HepG2 (cell line): ENCODE measurements around the gene SEC31B. TPM values are rescaled to one million over a fixed set of nuclear protein-coding genes. Genes with fewer than 3 reads are reported as not detected.
A peak's percentile ranks its signal among the peaks of the same experiment; 100 is the strongest.

Experiments used
- AGO1 ChIP-seq: fragments of 200-400 bp; formaldehyde crosslinking; IDR thresholded peaks from 2 replicates; pipeline ENCODE4 v1.6.1; 2017; ENCODE audit warnings: mild to moderate bottlenecking, low read depth, low read length, moderate library complexity; ENCODE audit not compliant: poor library complexity, severe bottlenecking
- EEA1 ChIP-seq: sonication (generic); formaldehyde crosslinking; IDR thresholded peaks from 2 replicates; pipeline ENCODE4 v1.5.1; 2020; ENCODE audit warnings: mild to moderate bottlenecking, missing genetic modification reagents, borderline replicate concordance
- EHMT2 ChIP-seq: fragments of 200-600 bp; sonication (generic); IDR thresholded peaks from 2 replicates; pipeline ENCODE4 v1.7.0; 2017; ENCODE audit warnings: antibody characterized with exemption, low read depth, low read length, borderline replicate concordance
- IKZF4 ChIP-seq: sonication (generic); formaldehyde crosslinking; IDR thresholded peaks from 2 replicates; pipeline ENCODE4 v1.5.1; 2020; ENCODE audit warnings: borderline replicate concordance, mild to moderate bottlenecking, low read depth, missing genetic modification reagents; ENCODE audit errors: not compliant biosample characterization
- JUNB ChIP-seq: sonication (generic); formaldehyde crosslinking; IDR thresholded peaks from 2 replicates; pipeline ENCODE4 v1.8.0; 2022; ENCODE audit warnings: missing genetic modification reagents, mild to moderate bottlenecking, borderline replicate concordance
- SIX4 ChIP-seq: sonication (generic); formaldehyde crosslinking; IDR thresholded peaks from 2 replicates; pipeline ENCODE4 v1.4.0; 2020; ENCODE audit warnings: missing genetic modification reagents
- TBP ChIP-seq: sonication (generic); formaldehyde crosslinking; IDR thresholded peaks from 2 replicates; pipeline ENCODE4 v1.5.0; 2020; ENCODE audit warnings: missing genetic modification reagents
- TGIF2 ChIP-seq: IDR thresholded peaks from 2 replicates; pipeline ENCODE4 v1.6.1; 2016; ENCODE audit warnings: control low read depth, missing compliant biosample characterization
- TSC22D2 ChIP-seq: sonication (generic); formaldehyde crosslinking; IDR thresholded peaks from 2 replicates; pipeline ENCODE4 v1.5.1; 2020; ENCODE audit warnings: missing genetic modification reagents, mild to moderate bottlenecking, borderline replicate concordance
- YY1 ChIP-seq: IDR thresholded peaks from 2 replicates; pipeline ENCODE4 v1.6.1; 2011; ENCODE audit warnings: low read length, low read depth, moderate library complexity, mild to moderate bottlenecking; ENCODE audit not compliant: insufficient read depth, insufficient replicate concordance
- ZBTB21 ChIP-seq: sonication (generic); formaldehyde crosslinking; IDR thresholded peaks from 2 replicates; pipeline ENCODE4 v1.4.0; 2020; ENCODE audit warnings: missing genetic modification reagents
- ZFP36 ChIP-seq: fragments of 150-350 bp; IDR thresholded peaks from 2 replicates; pipeline ENCODE4 v1.6.1; 2018; ENCODE audit warnings: borderline replicate concordance, low read length, low read depth; ENCODE audit not compliant: partially characterized antibody
- ZNF543 ChIP-seq: sonication (generic); formaldehyde crosslinking; IDR thresholded peaks from 2 replicates; pipeline ENCODE4 v1.4.0; 2020; ENCODE audit warnings: mild to moderate bottlenecking, missing genetic modification reagents
- ZNF652 ChIP-seq: IDR thresholded peaks from 2 replicates; pipeline ENCODE4 v1.6.1; 2016; ENCODE audit warnings: low read depth, borderline replicate concordance
- ZNF83 ChIP-seq: sonication (generic); formaldehyde crosslinking; IDR thresholded peaks from 2 replicates; pipeline ENCODE4 v1.4.0; 2020; ENCODE audit warnings: missing genetic modification reagents, mild to moderate bottlenecking, borderline replicate concordance
- polyA plus RNA-seq, 8 experiments: library from polyadenylated mRNA; depleted of rRNA in 3 of 8; stranded (reverse) in 7 of 8; unstranded in 1 of 8; fragments of >200 nt; fragmentation: Illumina TruSeq in 4 of 8; extraction: Trizol in 4 of 8; gene quantifications; 2 replicates each; pipeline versions ENCODE4 v1.2.1 to v1.2.3, GENCODE V29; 2011 to 2016; ENCODE audit warnings: low read depth in 4 of 8, missing spikeins in 1 of 8, mixed read lengths in 1 of 8; ENCODE audit not compliant: insufficient read depth in 1 of 8
- total RNA-seq, 5 experiments: library from RNA; depleted of rRNA; stranded (reverse); fragments of >200 nt; fragmentation: Illumina TruSeq; extraction: Trizol; gene quantifications; 2 replicates each; pipeline ENCODE4 v1.2.3, GENCODE V29; 2016; ENCODE audit warnings: low read depth in 1 of 5
- TF ChIP-seq, protein P1 (sequence below): sonication (generic); formaldehyde crosslinking; IDR thresholded peaks from 2 replicates; pipeline ENCODE4 v1.4.0; 2020; ENCODE audit warnings: missing genetic modification reagents
- TF ChIP-seq, protein P2 (sequence below): sonication (generic); formaldehyde crosslinking; IDR thresholded peaks from 2 replicates; pipeline ENCODE4 v1.4.0; 2020; ENCODE audit warnings: mild to moderate bottlenecking, missing genetic modification reagents
- TF ChIP-seq, protein P3 (sequence below): sonication (generic); formaldehyde crosslinking; IDR thresholded peaks from 2 replicates; pipeline ENCODE4 v1.4.0; 2020; ENCODE audit warnings: missing genetic modification reagents
- TF ChIP-seq, protein P4 (sequence below), 2 experiments: fragments of 450-650 bp in 1 of 2; sonication (generic) in 1 of 2; formaldehyde crosslinking; IDR thresholded peaks; 2 replicates each; pipeline versions ENCODE4 v1.5.0 to v1.8.0; 2020 to 2022; ENCODE audit warnings: mild to moderate bottlenecking in 1 of 2, missing genetic modification reagents in 1 of 2
- TF ChIP-seq, protein P5 (sequence below): sonication (generic); formaldehyde crosslinking; IDR thresholded peaks from 2 replicates; pipeline ENCODE4 v1.4.0; 2020; ENCODE audit warnings: missing genetic modification reagents
- TF ChIP-seq, protein P6 (sequence below): sonication (generic); formaldehyde crosslinking; IDR thresholded peaks from 2 replicates; pipeline ENCODE4 v1.5.1; 2020; ENCODE audit warnings: mild to moderate bottlenecking, moderate library complexity, missing genetic modification reagents
- TF ChIP-seq, protein P7 (sequence below): sonication (generic); formaldehyde crosslinking; IDR thresholded peaks from 2 replicates; pipeline ENCODE4 v1.4.0; 2020; ENCODE audit warnings: missing genetic modification reagents; ENCODE audit errors: not compliant biosample characterization

The SEC31B gene
- total and polyA plus RNA-seq, 2 of the 13 experiments (the other 11 are each of a cell fraction or from before 2014, with no cell fraction given): 2.0 to 8.3 TPM

DNA sequence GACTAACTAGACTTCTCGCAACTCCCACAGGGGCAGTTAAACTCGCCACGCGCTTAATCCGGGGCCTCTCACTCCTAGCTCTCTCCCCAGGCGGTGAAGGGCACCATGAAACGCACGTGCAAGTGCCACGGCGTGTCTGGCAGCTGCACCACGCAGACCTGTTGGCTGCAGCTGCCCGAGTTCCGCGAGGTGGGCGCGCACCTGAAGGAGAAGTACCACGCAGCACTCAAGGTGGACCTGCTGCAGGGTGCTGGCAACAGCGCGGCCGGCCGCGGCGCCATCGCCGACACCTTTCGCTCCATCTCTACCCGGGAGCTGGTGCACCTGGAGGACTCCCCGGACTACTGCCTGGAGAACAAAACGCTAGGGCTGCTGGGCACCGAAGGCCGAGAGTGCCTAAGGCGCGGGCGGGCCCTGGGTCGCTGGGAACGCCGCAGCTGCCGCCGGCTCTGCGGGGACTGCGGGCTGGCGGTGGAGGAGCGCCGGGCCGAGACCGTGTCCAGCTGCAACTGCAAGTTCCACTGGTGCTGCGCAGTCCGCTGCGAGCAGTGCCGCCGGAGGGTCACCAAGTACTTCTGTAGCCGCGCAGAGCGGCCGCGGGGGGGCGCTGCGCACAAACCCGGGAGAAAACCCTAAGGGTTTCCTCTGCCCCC is 37.4 kb downstream of the SEC31B start (continued):
- TF ChIP-seq JUNB (no peak), ZNF652 (no peak), TSC22D2 (CRISPR knock-in tag) (0 out of 2 replicates have a peak, but pooled peaks have one; percentile 5), AGO1 (peak; percentile 42), ZBTB21 (no peak), EHMT2 (no peak), SIX4 (CRISPR knock-in tag) (no peak), YY1 (no peak), TGIF2 (no peak), TBP (CRISPR knock-in tag) (no peak), ZNF83 (CRISPR knock-in tag) (no peak), ZFP36 (no peak), EEA1 (CRISPR knock-in tag) (no peak), IKZF4 (CRISPR knock-in tag) (no peak), ZNF543 (CRISPR knock-in tag) (no peak)
- TF ChIP-seq, protein P1, sequence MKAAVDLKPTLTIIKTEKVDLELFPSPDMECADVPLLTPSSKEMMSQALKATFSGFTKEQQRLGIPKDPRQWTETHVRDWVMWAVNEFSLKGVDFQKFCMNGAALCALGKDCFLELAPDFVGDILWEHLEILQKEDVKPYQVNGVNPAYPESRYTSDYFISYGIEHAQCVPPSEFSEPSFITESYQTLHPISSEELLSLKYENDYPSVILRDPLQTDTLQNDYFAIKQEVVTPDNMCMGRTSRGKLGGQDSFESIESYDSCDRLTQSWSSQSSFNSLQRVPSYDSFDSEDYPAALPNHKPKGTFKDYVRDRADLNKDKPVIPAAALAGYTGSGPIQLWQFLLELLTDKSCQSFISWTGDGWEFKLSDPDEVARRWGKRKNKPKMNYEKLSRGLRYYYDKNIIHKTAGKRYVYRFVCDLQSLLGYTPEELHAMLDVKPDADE (CRISPR knock-in tag): no peak
- TF ChIP-seq, protein P2, sequence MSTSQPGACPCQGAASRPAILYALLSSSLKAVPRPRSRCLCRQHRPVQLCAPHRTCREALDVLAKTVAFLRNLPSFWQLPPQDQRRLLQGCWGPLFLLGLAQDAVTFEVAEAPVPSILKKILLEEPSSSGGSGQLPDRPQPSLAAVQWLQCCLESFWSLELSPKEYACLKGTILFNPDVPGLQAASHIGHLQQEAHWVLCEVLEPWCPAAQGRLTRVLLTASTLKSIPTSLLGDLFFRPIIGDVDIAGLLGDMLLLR: no peak
- TF ChIP-seq, protein P3, sequence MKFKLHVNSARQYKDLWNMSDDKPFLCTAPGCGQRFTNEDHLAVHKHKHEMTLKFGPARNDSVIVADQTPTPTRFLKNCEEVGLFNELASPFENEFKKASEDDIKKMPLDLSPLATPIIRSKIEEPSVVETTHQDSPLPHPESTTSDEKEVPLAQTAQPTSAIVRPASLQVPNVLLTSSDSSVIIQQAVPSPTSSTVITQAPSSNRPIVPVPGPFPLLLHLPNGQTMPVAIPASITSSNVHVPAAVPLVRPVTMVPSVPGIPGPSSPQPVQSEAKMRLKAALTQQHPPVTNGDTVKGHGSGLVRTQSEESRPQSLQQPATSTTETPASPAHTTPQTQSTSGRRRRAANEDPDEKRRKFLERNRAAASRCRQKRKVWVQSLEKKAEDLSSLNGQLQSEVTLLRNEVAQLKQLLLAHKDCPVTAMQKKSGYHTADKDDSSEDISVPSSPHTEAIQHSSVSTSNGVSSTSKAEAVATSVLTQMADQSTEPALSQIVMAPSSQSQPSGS (CRISPR knock-in tag): no peak
- TF ChIP-seq, protein P4, sequence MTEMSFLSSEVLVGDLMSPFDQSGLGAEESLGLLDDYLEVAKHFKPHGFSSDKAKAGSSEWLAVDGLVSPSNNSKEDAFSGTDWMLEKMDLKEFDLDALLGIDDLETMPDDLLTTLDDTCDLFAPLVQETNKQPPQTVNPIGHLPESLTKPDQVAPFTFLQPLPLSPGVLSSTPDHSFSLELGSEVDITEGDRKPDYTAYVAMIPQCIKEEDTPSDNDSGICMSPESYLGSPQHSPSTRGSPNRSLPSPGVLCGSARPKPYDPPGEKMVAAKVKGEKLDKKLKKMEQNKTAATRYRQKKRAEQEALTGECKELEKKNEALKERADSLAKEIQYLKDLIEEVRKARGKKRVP (CRISPR knock-in tag; IDR thresholded peaks at IDR 0.05): no peak
- TF ChIP-seq, protein P5, sequence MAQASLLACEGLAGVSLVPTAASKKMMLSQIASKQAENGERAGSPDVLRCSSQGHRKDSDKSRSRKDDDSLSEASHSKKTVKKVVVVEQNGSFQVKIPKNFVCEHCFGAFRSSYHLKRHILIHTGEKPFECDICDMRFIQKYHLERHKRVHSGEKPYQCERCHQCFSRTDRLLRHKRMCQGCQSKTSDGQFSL (CRISPR knock-in tag): no peak; the same call in 1 of the 2 replicates
- TF ChIP-seq, protein P6, sequence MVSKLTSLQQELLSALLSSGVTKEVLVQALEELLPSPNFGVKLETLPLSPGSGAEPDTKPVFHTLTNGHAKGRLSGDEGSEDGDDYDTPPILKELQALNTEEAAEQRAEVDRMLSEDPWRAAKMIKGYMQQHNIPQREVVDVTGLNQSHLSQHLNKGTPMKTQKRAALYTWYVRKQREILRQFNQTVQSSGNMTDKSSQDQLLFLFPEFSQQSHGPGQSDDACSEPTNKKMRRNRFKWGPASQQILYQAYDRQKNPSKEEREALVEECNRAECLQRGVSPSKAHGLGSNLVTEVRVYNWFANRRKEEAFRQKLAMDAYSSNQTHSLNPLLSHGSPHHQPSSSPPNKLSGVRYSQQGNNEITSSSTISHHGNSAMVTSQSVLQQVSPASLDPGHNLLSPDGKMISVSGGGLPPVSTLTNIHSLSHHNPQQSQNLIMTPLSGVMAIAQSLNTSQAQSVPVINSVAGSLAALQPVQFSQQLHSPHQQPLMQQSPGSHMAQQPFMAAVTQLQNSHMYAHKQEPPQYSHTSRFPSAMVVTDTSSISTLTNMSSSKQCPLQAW (CRISPR knock-in tag): no peak; the same call in 1 of the 2 replicates
- TF ChIP-seq, protein P7, sequence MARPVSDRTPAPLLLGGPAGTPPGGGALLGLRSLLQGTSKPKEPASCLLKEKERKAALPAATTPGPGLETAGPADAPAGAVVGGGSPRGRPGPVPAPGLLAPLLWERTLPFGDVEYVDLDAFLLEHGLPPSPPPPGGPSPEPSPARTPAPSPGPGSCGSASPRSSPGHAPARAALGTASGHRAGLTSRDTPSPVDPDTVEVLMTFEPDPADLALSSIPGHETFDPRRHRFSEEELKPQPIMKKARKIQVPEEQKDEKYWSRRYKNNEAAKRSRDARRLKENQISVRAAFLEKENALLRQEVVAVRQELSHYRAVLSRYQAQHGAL (CRISPR knock-in tag): no peak
